NCI-H2227 (cell line): ENCODE data around the gene TLR8.

Experiments used
- DNase-seq: peaks from one replicate; lab custom pipeline; 2025; ENCODE audit not compliant: unreplicated experiment; lab: John Stamatoyannopoulos, UW

Gene TLR8

GRCh38 chrX:12945494-12945893 lies 39.1 kb downstream of the TLR8 start:
- no peak for DNase-seq

GRCh38 chrX:12946406-12946805 lies 40.0 kb downstream of the TLR8 start:
- no peak for DNase-seq

GRCh38 chrX:12946838-12947544 lies 40.6 kb downstream of the TLR8 start:
- peak; percentile 80 for DNase-seq

GRCh38 chrX:12947545-12948235 lies 41.3 kb downstream of the TLR8 start:
- no peak for DNase-seq

- no peak for DNase-seq
These were observed 42.1 kb downstream of the TLR8 start for GRCh38 chrX:12948495-12948894.

- no peak for DNase-seq
These were observed 42.9 kb downstream of the TLR8 start for GRCh38 chrX:12949205-12949926.

GRCh38 chrX:12949927-12950656 lies 43.7 kb downstream of the TLR8 start:
- peak; percentile 82 for DNase-seq

- DNase-seq = peak; percentile 7
These were observed 44.6 kb downstream of the TLR8 start for GRCh38 chrX:12950851-12951594.

GRCh38 chrX:12951595-12951975 lies 45.2 kb downstream of the TLR8 start:
- no peak for DNase-seq

- DNase-seq = no peak
These were observed 47.0 kb downstream of the TLR8 start for GRCh38 chrX:12953420-12953819.

- no peak for DNase-seq
These were observed 48.0 kb downstream of the TLR8 start for GRCh38 chrX:12954376-12954775.

- no peak for DNase-seq
These were observed 48.6 kb downstream of the TLR8 start for GRCh38 chrX:12954981-12955380.

- DNase-seq = no peak
These were observed 49.7 kb downstream of the TLR8 start for GRCh38 chrX:12955882-12956703.

- no peak for DNase-seq
These were observed 50.5 kb downstream of the TLR8 start for GRCh38 chrX:12956704-12957534.

- no peak for DNase-seq
These were observed 51.6 kb downstream of the TLR8 start for GRCh38 chrX:12958059-12958458.

- no peak for DNase-seq
These were observed 52.0 kb downstream of the TLR8 start for GRCh38 chrX:12958461-12958860.

- DNase-seq = no peak
These were observed 54.8 kb downstream of the TLR8 start for GRCh38 chrX:12961196-12961718.

- DNase-seq = no peak
These were observed 55.7 kb downstream of the TLR8 start for GRCh38 chrX:12962041-12962504.
